A549 (cell line): Measurements from ENCODE around the gene PPP1R14B. TPM values are rescaled to one million over a fixed set of nuclear protein-coding genes. Genes with fewer than 3 reads are reported as not detected.

Experiments
- ATAC-seq, 2 experiments: fragments of 200-7000 bp in 1 of 2; fragments of >200 bp in 1 of 2; cut with Nextera tagmentation in 1 of 2; cut with Tn5 transposase in 1 of 2; 3 replicates each; pipeline versions ENCODE4 v1.8.0 to v1.9.1; 2018 to 2020; ENCODE audit warnings: mild to moderate bottlenecking in 1 of 2, moderate library complexity in 1 of 2
- CTCF ChIA-PET: fragments of 300-600 bp; sonication (Branson Sonifier 250); formaldehyde crosslinking; extraction: SDS; loops from one replicate; lab custom pipeline; 2021; ENCODE audit warnings: antibody characterized with exemption, inconsistent platforms; lab: Yijun Ruan, JAX
- POLR2A ChIA-PET: fragments of 350-600 bp; formaldehyde crosslinking; extraction: SDS; loops from one replicate; lab custom pipeline; 2021; ENCODE audit warnings: antibody characterized with exemption, inconsistent platforms; lab: Yijun Ruan, JAX
- DNase-seq, 2 experiments: peaks; one replicate each; pipeline versions ENCODE4 v3.0.0 to v3.0.0-alpha.2; 2011 to 2016; ENCODE audit warnings: low read depth in 1 of 2, low spot score in 1 of 2
- FAIRE-seq: peaks from 2 replicates; lab custom pipeline; 2011; peaks lifted over from hg19 to GRCh38; lab: Jason Lieb, UNC
- H3K27ac ChIP-seq, 2 experiments: fragments of >200 bp; sonication (Bioruptor Twin); formaldehyde crosslinking; 3 replicates each; pipeline ENCODE4 v1.5.1; 2016 to 2017
- H3K4me1 ChIP-seq: fragments of >200 bp; sonication (Bioruptor Twin); formaldehyde crosslinking; 3 replicates; pipeline ENCODE4 v1.6.1; 2016
- H3K4me2 ChIP-seq: fragments of >200 bp; sonication (Bioruptor Twin); formaldehyde crosslinking; 3 replicates; pipeline ENCODE4 v1.6.1; 2016
- H3K4me3 ChIP-seq: fragments of >200 bp; sonication (Bioruptor Twin); formaldehyde crosslinking; 3 replicates; pipeline ENCODE4 v1.5.1; 2016
- H3K9me3 ChIP-seq: fragments of >200 bp; sonication (Bioruptor Twin); formaldehyde crosslinking; 3 replicates; pipeline ENCODE4 v1.6.1; 2016
- BCL3 ChIP-seq: fragments of >200 bp; sonication (Bioruptor Twin); formaldehyde crosslinking; IDR thresholded peaks from 3 replicates; pipeline ENCODE4 v1.6.1; 2016
- CBX2 ChIP-seq: fragments of 200-600 bp; sonication (generic); IDR thresholded peaks from 2 replicates; pipeline ENCODE4 v1.6.1; 2016; ENCODE audit warnings: low read depth, mild to moderate bottlenecking, borderline replicate concordance
- CEBPB ChIP-seq, 2 experiments: fragments of >200 bp in 1 of 2; sonication (Bioruptor Twin) in 1 of 2; formaldehyde crosslinking in 1 of 2; IDR thresholded peaks; 2 replicates each; pipeline ENCODE4 v1.6.1; 2012 to 2016
- CHD2 ChIP-seq: fragments of 150-350 bp; IDR thresholded peaks from 2 replicates; pipeline ENCODE4 v1.6.1; 2014; ENCODE audit warnings: low read length; ENCODE audit not compliant: partially characterized antibody
- CTCF ChIP-seq: fragments of >200 bp; sonication (Bioruptor Twin); formaldehyde crosslinking; IDR thresholded peaks from 3 replicates; pipeline ENCODE4 v1.5.1; 2016
- EHF ChIP-seq: fragments of 250-450 bp; sonication (Bioruptor Pico); IDR thresholded peaks from 2 replicates; pipeline ENCODE4 v1.5.0; 2020; ENCODE audit warnings: mild to moderate bottlenecking
- EHMT2 ChIP-seq: fragments of 200-600 bp; sonication (generic); IDR thresholded peaks from 2 replicates; pipeline ENCODE4 v1.6.1; 2016; ENCODE audit warnings: antibody characterized with exemption, low read depth, mild to moderate bottlenecking, moderate library complexity
- ELK1 ChIP-seq: fragments of 150-350 bp; IDR thresholded peaks from 2 replicates; pipeline ENCODE4 v1.6.1; 2014; ENCODE audit warnings: low read depth, mild to moderate bottlenecking, low read length
- EP300 ChIP-seq, 2 experiments: fragments of >200 bp; sonication (Bioruptor Twin); formaldehyde crosslinking; IDR thresholded peaks; 2 replicates in 1 of 2; 3 replicates in 1 of 2; pipeline ENCODE4 v1.6.1; 2016 to 2017
- ESRRA ChIP-seq: fragments of 150-350 bp; IDR thresholded peaks from 2 replicates; pipeline ENCODE4 v1.6.1; 2014; ENCODE audit warnings: mild to moderate bottlenecking, low read length, borderline replicate concordance
- FOSB ChIP-seq: fragments of 250-450 bp; sonication (Bioruptor Pico); IDR thresholded peaks from 2 replicates; pipeline ENCODE4 v1.5.0; 2020; ENCODE audit warnings: mild to moderate bottlenecking, moderate library complexity
- FOSL2 ChIP-seq, 2 experiments: fragments of 450-650 bp in 1 of 2; fragments of >200 bp in 1 of 2; sonication (Bioruptor Twin) in 1 of 2; formaldehyde crosslinking; IDR thresholded peaks; 2 replicates each; pipeline versions ENCODE4 v1.5.0 to v1.6.1; 2016 to 2020; ENCODE audit warnings: mild to moderate bottlenecking in 1 of 2, moderate library complexity in 1 of 2
- GATA3 ChIP-seq: IDR thresholded peaks from 2 replicates; pipeline ENCODE4 v1.6.1; 2012; ENCODE audit warnings: borderline replicate concordance
- HDAC2 ChIP-seq: fragments of 200-600 bp; sonication (generic); IDR thresholded peaks from 2 replicates; pipeline ENCODE4 v1.6.1; 2016
- HEYL ChIP-seq: fragments of 250-450 bp; sonication (Bioruptor Pico); IDR thresholded peaks from 2 replicates; pipeline ENCODE4 v1.8.0; 2021; ENCODE audit warnings: mild to moderate bottlenecking, moderate library complexity
- JUN ChIP-seq, 2 experiments: fragments of >200 bp; sonication (Bioruptor Twin); formaldehyde crosslinking; IDR thresholded peaks; 2 replicates in 1 of 2; 3 replicates in 1 of 2; pipeline ENCODE4 v1.6.1; 2016 to 2017
- KDM1A ChIP-seq: fragments of 200-600 bp; sonication (generic); IDR thresholded peaks from 2 replicates; pipeline ENCODE4 v1.6.1; 2016; ENCODE audit warnings: low read depth, mild to moderate bottlenecking
- KDM5A ChIP-seq: fragments of 200-600 bp; sonication (generic); IDR thresholded peaks from 2 replicates; pipeline ENCODE4 v1.6.1; 2016; ENCODE audit warnings: antibody characterized with exemption, mild to moderate bottlenecking
- MAFK ChIP-seq: fragments of 450-650 bp; IDR thresholded peaks from 2 replicates; pipeline ENCODE4 v1.6.1; 2014; ENCODE audit not compliant: partially characterized antibody
- MAX ChIP-seq: IDR thresholded peaks from 2 replicates; pipeline ENCODE4 v1.6.1; 2012
- MAZ ChIP-seq: fragments of 150-350 bp; IDR thresholded peaks from 2 replicates; pipeline ENCODE4 v1.6.1; 2014; ENCODE audit warnings: antibody characterized with exemption, low read depth, low read length, borderline replicate concordance
- MYC ChIP-seq: IDR thresholded peaks from 2 replicates; pipeline ENCODE4 v1.6.1; 2012; ENCODE audit warnings: mild to moderate bottlenecking, inconsistent platforms, low read length, improper control_type of control experiment, borderline replicate concordance
- NFE2L2 ChIP-seq: fragments of 150-350 bp; conservative IDR thresholded peaks from 2 replicates; pipeline ENCODE4 v1.6.1; 2014; ENCODE audit warnings: low read length
- NR3C1 ChIP-seq: fragments of >200 bp; sonication (Bioruptor Twin); formaldehyde crosslinking; IDR thresholded peaks from 3 replicates; pipeline ENCODE4 v1.6.1; 2017
- PHF8 ChIP-seq: fragments of 200-600 bp; sonication (generic); IDR thresholded peaks from 2 replicates; pipeline ENCODE4 v1.6.1; 2016; ENCODE audit warnings: low read depth, mild to moderate bottlenecking, antibody characterized with exemption, moderate library complexity, borderline replicate concordance
- POLR2AphosphoS2 ChIP-seq: conservative IDR thresholded peaks from 2 replicates; pipeline ENCODE4 v1.6.1; 2012; ENCODE audit warnings: low read length, improper control_type of control experiment, inconsistent platforms
- SMC3 ChIP-seq: fragments of >200 bp; sonication (Bioruptor Twin); formaldehyde crosslinking; IDR thresholded peaks from 3 replicates; pipeline ENCODE4 v1.6.1; 2018; ENCODE audit warnings: inconsistent platforms
- SREBF2 ChIP-seq: fragments of 450-650 bp; IDR thresholded peaks from 2 replicates; pipeline ENCODE4 v1.6.1; 2014; ENCODE audit warnings: mild to moderate bottlenecking, moderate library complexity
- TFCP2L1 ChIP-seq: fragments of 250-450 bp; sonication (Bioruptor Pico); IDR thresholded peaks from 2 replicates; pipeline ENCODE4 v1.5.0; 2021; ENCODE audit warnings: mild to moderate bottlenecking
- ZC3H11A ChIP-seq: fragments of 450-650 bp; IDR thresholded peaks from 2 replicates; pipeline ENCODE4 v1.6.1; 2014; ENCODE audit warnings: antibody characterized with exemption, mild to moderate bottlenecking
- ZNF302 ChIP-seq: fragments of 250-450 bp; sonication (Bioruptor Pico); IDR thresholded peaks from 2 replicates; pipeline ENCODE4 v1.9.0; 2021; ENCODE audit warnings: inconsistent platforms, mild to moderate bottlenecking, moderate library complexity
- ZSCAN20 ChIP-seq: fragments of 250-450 bp; sonication (Bioruptor Pico); IDR thresholded peaks from 2 replicates; pipeline ENCODE4 v1.8.0; 2022; ENCODE audit warnings: mild to moderate bottlenecking, moderate library complexity
- WGBS: methylation state at CpG from one replicate; pipeline ENCODE4 v1.1.6; 2017; ENCODE audit errors: missing lambda C conversion rate; 5-methylcytosine and 5-hydroxymethylcytosine counted together
- polyA plus RNA-seq, 4 experiments: library from polyadenylated mRNA; depleted of rRNA in 3 of 4; stranded (reverse); fragments of >200 nt; fragmentation: RNase III in 1 of 4; extraction: RNeasy Plus Mini Kit Qiagen cat#74134 plus additional on column Dnase treatment in 1 of 4; gene quantifications; 2 replicates in 3 of 4; 3 replicates in 1 of 4; pipeline ENCODE4 v1.2.3, GENCODE V29; 2011 to 2017
- TF ChIP-seq, protein P1 (sequence below): fragments of >200 bp; sonication (Bioruptor Twin); formaldehyde crosslinking; IDR thresholded peaks from 2 replicates; pipeline ENCODE4 v1.6.1; 2016

The PPP1R14B gene
- polyA plus RNA-seq, 2 of the 4 experiments (the other 2 are of a cell fraction), result 152 to 154 TPM

DNA sequence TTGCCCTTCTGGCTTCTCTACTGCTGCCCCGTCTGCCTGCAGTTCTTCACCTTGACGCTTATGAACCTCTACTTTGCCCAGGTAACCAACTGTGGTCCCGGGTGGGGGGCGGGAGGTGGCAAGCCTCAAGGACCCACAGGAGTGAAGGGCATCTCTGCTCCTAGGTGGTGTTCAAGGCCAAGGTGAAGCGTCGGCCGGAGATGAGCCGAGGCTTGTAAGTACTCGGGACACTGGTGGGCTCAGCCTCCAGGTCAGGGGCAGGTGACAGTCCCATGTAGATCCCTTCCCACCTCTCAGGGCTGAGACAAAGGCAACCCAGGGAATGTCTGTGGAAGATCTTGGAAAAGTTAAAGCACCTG lies 40.0 kb upstream of the PPP1R14B start:
- ChIA-PET POLR2A (interaction anchor here (5.8 kb wide), 1 partner anchor 17 kb away, joined by 49 read pairs; no protein-coding TSS in a partner anchor), CTCF (interaction anchor here (0.6 to 20.5 kb wide), 9 partner anchors 8 to 109 kb away, joined by 3 to 448 read pairs (median 3); partner anchors contain the start of genes CATSPERZ, ESRRA and STIP1)
- WGBS, result 93% methylated on average over 7 of the region's 9 CpGs
- Histone ChIP-seq H3K27ac (peak overlapping the region in 1 of 2 experiments; percentile 98; a peak in 1 of 6 replicates), H3K4me2 (peak overlapping the region; percentile 86), H3K9me3 (no peaks in the 10 kb centered on the region), H3K4me1 (peaks cover 17% of the 10 kb centered on the region; the same call in 1 of the 3 replicates), H3K4me3 (no peak overlapping the region)
- DNase-seq (no peak), ATAC-seq (no peak), FAIRE-seq (no peak)
- TF ChIP-seq SREBF2 (no peak), PHF8 (no peak), EHMT2 (no peak), NR3C1 (no peak), ESRRA (no peak), JUN (IDR thresholded peaks at IDR 0.05) (no peak), ZSCAN20 (CRISPR knock-in tag) (no peak), CBX2 (no peak), FOSL2 (IDR thresholded peaks at IDR 0.05) (no peak), FOSL2 (CRISPR knock-in tag; IDR thresholded peaks at IDR 0.05) (no peak), HDAC2 (no peak), ZNF302 (CRISPR knock-in tag) (no peak), NFE2L2 (no peak), CHD2 (no peak), FOSB (CRISPR knock-in tag) (no peak), SMC3 (no peak), POLR2AphosphoS2 (no peak), TFCP2L1 (CRISPR knock-in tag) (no peak), ELK1 (no peak)

GRCh38 chr11:64285885-64286800 lies 39.4 kb upstream of the PPP1R14B start:
- peaks cover 17% of the 10 kb centered on the region; the same call in 1 of the 3 replicates for H3K4me1 ChIP-seq
- POLR2A ChIA-PET, result interaction anchor here (1.0 to 5.8 kb wide), 5 partner anchors 15 to 101 kb away, joined by 4 to 49 read pairs (median 9); partner anchors contain the start of genes ESRRA, FKBP2 and STIP1
- FAIRE-seq (no peak), DNase-seq (peak; percentile 56 to 65), ATAC-seq (peak; percentile 33 to 49; a peak in 5 of 6 replicates)
- peak overlapping the region; percentile 93 to 98 for H3K27ac ChIP-seq
- peak overlapping the region; percentile 86 for H3K4me2 ChIP-seq
- CTCF ChIA-PET, result interaction anchor here (0.6 to 20.5 kb wide), 10 partner anchors 9 to 109 kb away, joined by 3 to 448 read pairs (median 4); partner anchors contain the start of genes CATSPERZ, ESRRA, PLCB3 and STIP1
- 49% methylated on average over 17 of the region's 40 CpGs for WGBS
- H3K4me3 ChIP-seq, result peak overlapping the region; percentile 63
- no peaks in the 10 kb centered on the region for H3K9me3 ChIP-seq
- TF ChIP-seq CTCF (peak; percentile 6; the same call in 1 of the 3 replicates), ZNF302 (CRISPR knock-in tag) (no peak), BCL3 (0 out of 3 replicates have a peak, but pooled peaks have one; percentile 10), CHD2 (no peak), MAX (no peak), HEYL (CRISPR knock-in tag) (no peak), PHF8 (peak; percentile 3; the same call in 1 of the 2 replicates), MAZ (no peak), CEBPB (IDR thresholded peaks at IDR 0.05) (no peak), EHF (no peak), ZC3H11A (no peak), SREBF2 (no peak), MYC (no peak), FOSL2 (IDR thresholded peaks at IDR 0.05) (no peak), FOSL2 (CRISPR knock-in tag; IDR thresholded peaks at IDR 0.05) (no peak), GATA3 (no peak), EHMT2 (no peak), MAFK (no peak), KDM1A (no peak), KDM5A (no peak), EP300 (IDR thresholded peaks at IDR 0.05) (no peak)
- TF ChIP-seq, protein P1, sequence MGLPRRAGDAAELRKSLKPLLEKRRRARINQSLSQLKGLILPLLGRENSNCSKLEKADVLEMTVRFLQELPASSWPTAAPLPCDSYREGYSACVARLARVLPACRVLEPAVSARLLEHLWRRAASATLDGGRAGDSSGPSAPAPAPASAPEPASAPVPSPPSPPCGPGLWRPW, result no peak
